K562 (cell line): ENCODE data around the gene ZNRF1. TPM values are rescaled to one million over a fixed set of nuclear protein-coding genes. Genes with fewer than 3 reads are reported as not detected.

Source experiments
- ATAC-seq: fragments of 200-7000 bp; cut with Tn5 transposase; 3 replicates; pipeline ENCODE4 v1.9.1; 2020; ENCODE audit warnings: moderate library complexity
- BruUV-seq: library from RNA; stranded (reverse); fragments of 400-500 nt; replicated peaks from 2 replicates; lab custom pipeline; 2021; lab: Mats Ljungman, UMichigan
- CTCF ChIA-PET: fragments of 300-600 bp; formaldehyde crosslinking; extraction: SDS; loops from one replicate; lab custom pipeline; 2021; ENCODE audit warnings: low intra/inter-chr PET ratio; lab: Yijun Ruan, JAX
- POLR2A ChIA-PET: fragments of 300-600, 350-650 bp; sonication (Branson Sonifier 250); formaldehyde crosslinking; extraction: SDS; loops from one replicate; lab custom pipeline; 2021; ENCODE audit warnings: antibody characterized with exemption, inconsistent platforms; lab: Yijun Ruan, JAX
- DNase-seq, 4 experiments: peaks; one replicate each; pipeline versions ENCODE4 v3.0.0 to v3.0.0-alpha.2; 2011 to 2018; ENCODE audit warnings: low spot score in 3 of 4, mixed read lengths in 3 of 4; ENCODE audit errors: extremely low read depth in 1 of 4
- FAIRE-seq: peaks from 2 replicates; lab custom pipeline; 2011; peaks lifted over from hg19 to GRCh38; lab: Jason Lieb, UNC
- H2AFZ ChIP-seq: 2 replicates; pipeline ENCODE4 v1.6.0; 2011; ENCODE audit warnings: low read depth, low read length, control low read depth, inconsistent platforms
- H3K27ac ChIP-seq: fragments of 200-600 bp; 3 replicates; pipeline ENCODE4 v1.8.0; 2011; ENCODE audit warnings: low read depth, mild to moderate bottlenecking, control low read depth, inconsistent platforms, low read length, moderate library complexity, mixed read lengths; ENCODE audit errors: extremely low read depth
- H3K27me3 ChIP-seq, 2 experiments: fragments of 300-600 bp in 1 of 2; 2 replicates in 1 of 2; 3 replicates in 1 of 2; pipeline versions ENCODE4 v1.6.0 to v1.8.0; 2011; ENCODE audit warnings: inconsistent platforms in 2 of 2, low read length in 2 of 2, mild to moderate bottlenecking in 1 of 2, mixed read lengths in 1 of 2, moderate library complexity in 1 of 2; ENCODE audit not compliant: control insufficient read depth in 2 of 2, insufficient read depth in 2 of 2
- H3K36me3 ChIP-seq: fragments of 300-600 bp; 3 replicates; pipeline ENCODE4 v1.8.0; 2011; ENCODE audit warnings: mild to moderate bottlenecking, low read length, inconsistent platforms; ENCODE audit not compliant: control insufficient read depth, insufficient read depth
- H3K4me1 ChIP-seq, 2 experiments: fragments of 200-600 bp in 1 of 2; replicated peaks in 1 of 2; 2 replicates in 1 of 2; 3 replicates in 1 of 2; pipeline versions ENCODE4 v1.5.1 to v1.8.0; 2011; ENCODE audit warnings: inconsistent platforms in 2 of 2, low read length in 2 of 2, mild to moderate bottlenecking in 1 of 2, mixed read lengths in 1 of 2, moderate library complexity in 1 of 2; ENCODE audit not compliant: control insufficient read depth in 2 of 2, insufficient read depth in 2 of 2
- H3K4me2 ChIP-seq: 2 replicates; pipeline ENCODE4 v1.6.1; 2011; ENCODE audit warnings: low read length, control low read depth, inconsistent platforms, mixed read lengths; ENCODE audit not compliant: insufficient read depth
- H3K4me3 ChIP-seq: fragments of 200-600 bp; sonication (generic), shearing (Covaris generic); 2 replicates; pipeline ENCODE4 v1.5.1; 2016; ENCODE audit warnings: control low read depth, inconsistent platforms
- H3K79me2 ChIP-seq: fragments of 200-600 bp; 3 replicates; pipeline ENCODE4 v1.8.0; 2011; ENCODE audit warnings: low read length, inconsistent platforms; ENCODE audit not compliant: control insufficient read depth, insufficient read depth
- H3K9ac ChIP-seq, 2 experiments: 2 replicates each; pipeline versions ENCODE4 v1.6.0 to v1.6.1; 2011; ENCODE audit warnings: low read depth in 2 of 2, low read length in 2 of 2, control low read depth in 1 of 2, inconsistent platforms in 1 of 2, mild to moderate bottlenecking in 1 of 2, mixed read lengths in 1 of 2; ENCODE audit not compliant: insufficient read depth in 1 of 2
- H3K9me1 ChIP-seq: one replicate; pipeline ENCODE4 v1.6.0; 2011; ENCODE audit warnings: inconsistent platforms, mild to moderate bottlenecking, low read length, moderate library complexity; ENCODE audit not compliant: control insufficient read depth, insufficient read depth
- H3K9me3 ChIP-seq: replicated peaks from 2 replicates; pipeline ENCODE4 v1.5.1; 2011; ENCODE audit warnings: low read depth, low read length, inconsistent platforms; ENCODE audit not compliant: control insufficient read depth, insufficient read depth
- H4K20me1 ChIP-seq: replicated peaks from 2 replicates; pipeline ENCODE4 v1.6.1; 2011; ENCODE audit warnings: low read length, inconsistent platforms, mixed read lengths; ENCODE audit not compliant: control insufficient read depth, insufficient read depth
- BRF1 ChIP-seq: IDR thresholded peaks from 3 replicates; pipeline ENCODE4 v1.6.1; 2011; ENCODE audit warnings: borderline replicate concordance, mild to moderate bottlenecking; ENCODE audit not compliant: insufficient read length; ENCODE audit errors: extremely low read depth
- CCNT2 ChIP-seq: IDR thresholded peaks from 2 replicates; pipeline ENCODE4 v1.6.1; 2011; ENCODE audit warnings: borderline replicate concordance, low read depth, mild to moderate bottlenecking, moderate library complexity, mixed read lengths, low read length; ENCODE audit not compliant: insufficient read length; ENCODE audit errors: extremely low read depth
- GTF3C2 ChIP-seq: IDR thresholded peaks from 3 replicates; pipeline ENCODE4 v1.6.1; 2011; ENCODE audit warnings: borderline replicate concordance, mild to moderate bottlenecking, moderate library complexity; ENCODE audit not compliant: insufficient read length; ENCODE audit errors: extremely low read depth
- POLR2H ChIP-seq: IDR thresholded peaks from 2 replicates; pipeline ENCODE4 v1.6.1; 2016; ENCODE audit warnings: missing genetic modification characterization, low read depth, mild to moderate bottlenecking, control low read depth, missing compliant biosample characterization, moderate library complexity
- SMAD2 ChIP-seq: fragments of 150-350 bp; IDR thresholded peaks from 2 replicates; pipeline ENCODE4 v1.6.1; 2014; ENCODE audit warnings: low read depth, mild to moderate bottlenecking, low read length
- ZBTB12 ChIP-seq: fragments of 250-450 bp; sonication (Bioruptor Pico); IDR thresholded peaks from 2 replicates; pipeline ENCODE4 v1.4.0; 2020
- ZNF217 ChIP-seq: sonication (generic); formaldehyde crosslinking; IDR thresholded peaks from 2 replicates; pipeline ENCODE4 v1.8.0; 2022; ENCODE audit warnings: mild to moderate bottlenecking, missing genetic modification reagents
- ZNF561 ChIP-seq: fragments of 450-650 bp; formaldehyde crosslinking; conservative IDR thresholded peaks from 2 replicates; pipeline ENCODE4 v1.4.0; 2020; ENCODE audit warnings: mild to moderate bottlenecking, moderate library complexity
- ZNF785 ChIP-seq: fragments of 250-450 bp; sonication (Bioruptor Pico); IDR thresholded peaks from 2 replicates; pipeline ENCODE4 v1.4.0; 2020; ENCODE audit warnings: mild to moderate bottlenecking
- ZSCAN32 ChIP-seq: fragments of 450-650 bp; formaldehyde crosslinking; IDR thresholded peaks from 2 replicates; pipeline ENCODE4 v1.4.0; 2020; ENCODE audit warnings: mild to moderate bottlenecking, moderate library complexity
- WGBS: fragments of 100-300 bp; shearing (Covaris generic); methylation state at CpG from one replicate; pipeline ENCODE4 v1.1.6; 2016; ENCODE audit warnings: low coverage, mixed read lengths; ENCODE audit not compliant: insufficient coverage; ENCODE audit errors: missing lambda C conversion rate; 5-methylcytosine and 5-hydroxymethylcytosine counted together
- in situ Hi-C: fragments of 300-500 bp; cut with MboI; formaldehyde crosslinking; loops from 4 replicates; pipeline ENCODE4 v1.15.0; 2018; ENCODE audit warnings: inconsistent platforms, mixed read lengths
- intact Hi-C: fragments of 100-400 bp; cut with micrococcal nuclease; formaldehyde crosslinking; loops from 2 replicates; pipeline ENCODE4 v1.14.2; 2022
- polyA plus RNA-seq, 8 experiments: library from polyadenylated mRNA; depleted of rRNA in 4 of 8; stranded (reverse) in 5 of 8; unstranded in 3 of 8; fragments of >200 nt; fragmentation: Nextera tagmentation in 2 of 8; fragmentation: Illumina TruSeq in 1 of 8; extraction: Ambion mirVana in 2 of 8; extraction: Trizol in 1 of 8; gene quantifications; 2 replicates each; pipeline versions ENCODE4 v1.2.1 to v1.2.3, GENCODE V29; 2011 to 2014; ENCODE audit warnings: inconsistent platforms in 1 of 8, missing spikeins in 1 of 8
- total RNA-seq, 7 experiments: library from RNA; depleted of rRNA in 6 of 7; stranded (reverse); fragments of >200 nt in 6 of 7; fragmentation: Illumina TruSeq in 2 of 7; extraction: Trizol in 2 of 7; gene quantifications; 2 replicates each; pipeline versions ENCODE4 v1.2.1 to v1.2.3, GENCODE V29; 2011 to 2021; ENCODE audit warnings: low replicate concordance in 1 of 7

Gene ZNRF1
- total and polyA plus RNA-seq, 9 of the 15 experiments (the other 6 are each of a cell fraction or from before 2014, with no cell fraction given) = 9.5 to 37.7 (median 20.0) TPM

GRCh38 chr16:75039941-75040340 lies 41.1 kb downstream of the ZNRF1 start (continued):
- TF ChIP-seq POLR2H (tag) = no peak
- no peak for TF ChIP-seq CCNT2
- TF ChIP-seq ZNF561 (CRISPR knock-in tag) = no peak

- H4K20me1 ChIP-seq = no peaks in the 10 kb centered on the region
- peak overlapping the region; percentile 67 for H2AFZ ChIP-seq
- intact Hi-C loops (loop anchor here (1.0 to 5.0 kb wide), 3 partner anchors 20 to 70 kb away; no protein-coding TSS in a partner anchor), in situ Hi-C loops (no loop called here)
- peak overlapping the region; percentile 84 for H3K4me2 ChIP-seq
- FAIRE-seq = no peak
- BruUV-seq = no TSS peak
- DNase-seq = no peak
- ChIA-PET POLR2A (interaction anchor here (0.8 to 1.9 kb wide), 18 partner anchors 9 to 50 kb away, joined by 3 to 10 read pairs (median 4); no protein-coding TSS in a partner anchor), CTCF (no interaction called here)
- ATAC-seq = peak; percentile 66
- no peaks in the 10 kb centered on the region for H3K36me3 ChIP-seq
- H3K9me1 ChIP-seq = no peaks in the 10 kb centered on the region
- no peaks in the 10 kb centered on the region for H3K27me3 ChIP-seq
- peak overlapping the region; percentile 4; the same call in 1 of the 2 replicates for H3K4me3 ChIP-seq
- no peaks in the 10 kb centered on the region for H3K9me3 ChIP-seq
- peaks cover 28 to 61% of the 10 kb centered on the region in 2 experiments for H3K4me1 ChIP-seq
- 0% methylated on average over 8 of the region's 8 CpGs for WGBS
- H3K79me2 ChIP-seq = peaks cover 87% of the 10 kb centered on the region
- H3K9ac ChIP-seq = peak overlapping the region; percentile 74 to 77; a peak in 3 of 4 replicates
- peak overlapping the region; percentile 95 for H3K27ac ChIP-seq
- no peak for TF ChIP-seq ZSCAN32 (CRISPR knock-in tag)
- no peak for TF ChIP-seq SMAD2
- TF ChIP-seq GTF3C2 = no peak
- TF ChIP-seq ZBTB12 (CRISPR knock-in tag) = no peak
- TF ChIP-seq BRF1 = no peak
- TF ChIP-seq ZNF217 (CRISPR knock-in tag) = no peak
- no peak for TF ChIP-seq ZNF785
These were observed 43.8 kb downstream of the ZNRF1 start for GRCh38 chr16:75042426-75043174.
